Skeletal muscle tissue (tissue), 4 donors: ENCODE results near the gene STEAP4. TPM values are rescaled to one million over a fixed set of nuclear protein-coding genes. Genes with fewer than 3 reads are reported as not detected.

Experiments used
- H3K27ac ChIP-seq: one replicate; pipeline ENCODE4 v1.7.0; 2013; ENCODE audit warnings: mild to moderate bottlenecking, low read depth, low read length, inconsistent platforms
- H3K27me3 ChIP-seq, 3 donors: one replicate each; pipeline ENCODE4 v1.7.0; 2013; ENCODE audit warnings: low read length in 3 of 3; ENCODE audit not compliant: control insufficient read depth in 3 of 3, insufficient read depth in 3 of 3
- H3K36me3 ChIP-seq, 3 donors: one replicate each; pipeline ENCODE4 v1.7.0; 2013; ENCODE audit warnings: low read length in 3 of 3; ENCODE audit not compliant: control insufficient read depth in 3 of 3, insufficient read depth in 3 of 3
- H3K4me1 ChIP-seq, 3 donors: one replicate each; pipeline ENCODE4 v1.7.0; 2013; ENCODE audit warnings: low read length in 3 of 3, mild to moderate bottlenecking in 3 of 3; ENCODE audit not compliant: control insufficient read depth in 3 of 3, insufficient read depth in 3 of 3
- H3K4me3 ChIP-seq, 3 donors: one replicate each; pipeline ENCODE4 v1.7.0; 2013; ENCODE audit warnings: low read length in 3 of 3
- H3K9ac ChIP-seq, 3 donors: one replicate each; pipeline ENCODE4 v1.7.0; 2013; ENCODE audit warnings: low read length in 3 of 3, mild to moderate bottlenecking in 3 of 3, moderate library complexity in 2 of 3, low read depth in 1 of 3
- H3K9me3 ChIP-seq, 3 donors: one replicate each; pipeline ENCODE4 v1.7.0; 2013; ENCODE audit warnings: low read length in 3 of 3; ENCODE audit not compliant: control insufficient read depth in 3 of 3
- total RNA-seq: library from RNA; depleted of rRNA; stranded (reverse); fragments of >200 nt; gene quantifications from one replicate; pipeline ENCODE4 v1.2.3, GENCODE V29; 2014
- donor health status: Osteomylitis.

The STEAP4 gene
- total RNA-seq, 1 donor from 2014 or later, result 3.7 TPM

GRCh38 chr7:88301924-88302323 lies 4.8 kb downstream of the STEAP4 start:
- H3K4me1 ChIP-seq, result peaks cover 0 to 13% (median 5%) of the 10 kb centered on the region in 3 donors
- H3K27ac ChIP-seq, result no peak overlapping the region
- H3K4me3 ChIP-seq, result no peak overlapping the region
- peaks cover 0 to 4% (median 0%) of the 10 kb centered on the region in 3 donors for H3K27me3 ChIP-seq
- H3K9me3 ChIP-seq, result no peaks in the 10 kb centered on the region
- H3K9ac ChIP-seq, result no peak overlapping the region
- no peaks in the 10 kb centered on the region for H3K36me3 ChIP-seq

- no peaks in the 10 kb centered on the region for H3K9me3 ChIP-seq
- H3K36me3 ChIP-seq, result no peaks in the 10 kb centered on the region
- H3K27me3 ChIP-seq, result no peaks in the 10 kb centered on the region
- no peak overlapping the region for H3K27ac ChIP-seq
- H3K9ac ChIP-seq, result no peak overlapping the region
- H3K4me3 ChIP-seq, result no peak overlapping the region
- H3K4me1 ChIP-seq, result peaks cover 0 to 10% (median 0%) of the 10 kb centered on the region in 3 donors
Observed at GRCh38 chr7:88300401-88300945, 6.2 kb downstream of the STEAP4 start.

GRCh38 chr7:88299126-88299525 lies 7.6 kb downstream of the STEAP4 start:
- H3K27ac ChIP-seq, result no peak overlapping the region
- no peaks in the 10 kb centered on the region for H3K27me3 ChIP-seq
- no peaks in the 10 kb centered on the region for H3K9me3 ChIP-seq
- peaks cover 0 to 10% (median 0%) of the 10 kb centered on the region in 3 donors for H3K4me1 ChIP-seq
- H3K36me3 ChIP-seq, result no peaks in the 10 kb centered on the region
- H3K9ac ChIP-seq, result no peak overlapping the region
- no peak overlapping the region for H3K4me3 ChIP-seq

GRCh38 chr7:88293866-88294265 lies 12.8 kb downstream of the STEAP4 start:
- no peak overlapping the region for H3K27ac ChIP-seq
- H3K9me3 ChIP-seq, result no peaks in the 10 kb centered on the region
- H3K27me3 ChIP-seq, result no peaks in the 10 kb centered on the region
- no peaks in the 10 kb centered on the region for H3K36me3 ChIP-seq
- no peak overlapping the region for H3K9ac ChIP-seq
- no peaks in the 10 kb centered on the region for H3K4me1 ChIP-seq
- no peak overlapping the region for H3K4me3 ChIP-seq

GRCh38 chr7:88291398-88292173 lies 15.1 kb downstream of the STEAP4 start:
- H3K27me3 ChIP-seq, result no peaks in the 10 kb centered on the region
- H3K9ac ChIP-seq, result no peak overlapping the region
- H3K9me3 ChIP-seq, result no peaks in the 10 kb centered on the region
- H3K4me3 ChIP-seq, result no peak overlapping the region
- H3K36me3 ChIP-seq, result no peaks in the 10 kb centered on the region
- no peak overlapping the region for H3K27ac ChIP-seq
- H3K4me1 ChIP-seq, result peaks cover 0 to 3% (median 0%) of the 10 kb centered on the region in 3 donors

- no peaks in the 10 kb centered on the region for H3K27me3 ChIP-seq
- H3K4me3 ChIP-seq, result no peak overlapping the region
- no peaks in the 10 kb centered on the region for H3K36me3 ChIP-seq
- H3K27ac ChIP-seq, result no peak overlapping the region
- peaks cover 0 to 3% (median 0%) of the 10 kb centered on the region in 3 donors for H3K4me1 ChIP-seq
- H3K9me3 ChIP-seq, result no peaks in the 10 kb centered on the region
- no peak overlapping the region for H3K9ac ChIP-seq
Observed at GRCh38 chr7:88290491-88290890, 16.2 kb downstream of the STEAP4 start.

- Histone ChIP-seq H3K9ac (no peak overlapping the region), H3K27ac (no peak overlapping the region), H3K9me3 (no peaks in the 10 kb centered on the region), H3K36me3 (no peaks in the 10 kb centered on the region), H3K4me3 (no peak overlapping the region), H3K27me3 (no peaks in the 10 kb centered on the region), H3K4me1 (peaks cover 0 to 3% (median 0%) of the 10 kb centered on the region in 3 donors)
Observed at GRCh38 chr7:88289564-88290025, 17.1 kb downstream of the STEAP4 start.

GRCh38 chr7:88281749-88282148 lies 24.9 kb downstream of the STEAP4 start:
- no peaks in the 10 kb centered on the region for H3K4me1 ChIP-seq

GRCh38 chr7:88280801-88281200 lies 25.9 kb downstream of the STEAP4 start:
- Histone ChIP-seq H3K27me3 (no peaks in the 10 kb centered on the region), H3K4me1 (no peaks in the 10 kb centered on the region), H3K4me3 (no peak overlapping the region), H3K27ac (no peak overlapping the region), H3K9ac (no peak overlapping the region), H3K9me3 (no peaks in the 10 kb centered on the region), H3K36me3 (peaks cover 0 to 4% (median 0%) of the 10 kb centered on the region in 3 donors)

More at GRCh38 chr7:88281749-88282148, 24.9 kb downstream of the STEAP4 start:
- Histone ChIP-seq H3K9me3 (no peaks in the 10 kb centered on the region), H3K27me3 (no peaks in the 10 kb centered on the region), H3K9ac (no peak overlapping the region), H3K27ac (no peak overlapping the region), H3K4me3 (no peak overlapping the region), H3K36me3 (peaks cover 0 to 4% (median 0%) of the 10 kb centered on the region in 3 donors)

- H3K4me1 ChIP-seq, result no peaks in the 10 kb centered on the region
- no peaks in the 10 kb centered on the region for H3K9me3 ChIP-seq
- no peak overlapping the region for H3K9ac ChIP-seq
Observed at GRCh38 chr7:88279323-88279722, 27.4 kb downstream of the STEAP4 start.

More at GRCh38 chr7:88279323-88279722, 27.4 kb downstream of the STEAP4 start:
- no peaks in the 10 kb centered on the region for H3K27me3 ChIP-seq
- no peak overlapping the region for H3K27ac ChIP-seq
- peaks cover 0 to 4% (median 0%) of the 10 kb centered on the region in 3 donors for H3K36me3 ChIP-seq
- H3K4me3 ChIP-seq, result no peak overlapping the region
